ENCODE measurements around the gene ERI3. TPM values are rescaled to one million over a fixed set of nuclear protein-coding genes. Genes with fewer than 3 reads are reported as not detected.

The ERI3 gene
- total RNA-seq, 1 donor, result 52.8 TPM

GRCh38 chr1:44263568-44264450 is 91.2 kb downstream of the ERI3 start:
- H3K4me2 ChIP-seq (ENCODE audit: insufficient read depth, low read length), result no peak overlapping the region
- no peaks in the 10 kb centered on the region for H3K9me3 ChIP-seq (ENCODE audit: low read depth, low read length)
- H4K20me1 ChIP-seq (ENCODE audit: insufficient read depth, low read length), result peaks cover 56% of the 10 kb centered on the region
- H3K36me3 ChIP-seq (ENCODE audit: insufficient read depth, low read length), result peaks cover 4% of the 10 kb centered on the region
- no peak overlapping the region for H3K27ac ChIP-seq (ENCODE audit: low read depth, low read length)
- no peaks in the 10 kb centered on the region for H3K4me1 ChIP-seq (ENCODE audit: insufficient read depth, low read length)
- no peaks in the 10 kb centered on the region for H3K79me2 ChIP-seq (ENCODE audit: insufficient read depth, low read length)
- no peaks in the 10 kb centered on the region for H3K27me3 ChIP-seq (ENCODE audit: insufficient read depth, low read length)
- H2AFZ ChIP-seq (ENCODE audit: low read length), result no peak overlapping the region
- no peak for TF ChIP-seq CTCF (IDR thresholded peaks at IDR 0.05; ENCODE audit: extremely low read depth, low read depth, low read length)
- no peak for DNase-seq (ENCODE audit: insufficient read length, low spot score, missing footprints)
- no peak overlapping the region for H3K4me3 ChIP-seq (ENCODE audit: insufficient read depth, low read length)

- Histone ChIP-seq H2AFZ (ENCODE audit: low read length) (no peak overlapping the region), H3K4me3 (ENCODE audit: insufficient read depth, low read length) (no peak overlapping the region), H3K27me3 (ENCODE audit: insufficient read depth, low read length) (no peaks in the 10 kb centered on the region), H3K4me2 (ENCODE audit: insufficient read depth, low read length) (no peak overlapping the region), H3K79me2 (ENCODE audit: insufficient read depth, low read length) (no peaks in the 10 kb centered on the region), H4K20me1 (ENCODE audit: insufficient read depth, low read length) (peaks cover 51% of the 10 kb centered on the region), H3K4me1 (ENCODE audit: insufficient read depth, low read length) (no peaks in the 10 kb centered on the region), H3K9me3 (ENCODE audit: low read depth, low read length) (no peaks in the 10 kb centered on the region), H3K27ac (ENCODE audit: low read depth, low read length) (no peak overlapping the region), H3K36me3 (ENCODE audit: insufficient read depth, low read length) (peaks cover 4% of the 10 kb centered on the region)
- DNase-seq (ENCODE audit: insufficient read length, low spot score, missing footprints), result no peak
- TF ChIP-seq CTCF (IDR thresholded peaks at IDR 0.05; ENCODE audit: extremely low read depth, low read depth, low read length), result no peak
Measured at GRCh38 chr1:44262816-44263567, 92.1 kb downstream of the ERI3 start.

GRCh38 chr1:44262414-44262813 is 92.6 kb downstream of the ERI3 start:
- Histone ChIP-seq H3K4me2 (ENCODE audit: insufficient read depth, low read length) (no peak overlapping the region), H2AFZ (ENCODE audit: low read length) (no peak overlapping the region), H3K27me3 (ENCODE audit: insufficient read depth, low read length) (no peaks in the 10 kb centered on the region), H3K36me3 (ENCODE audit: insufficient read depth, low read length) (peaks cover 4% of the 10 kb centered on the region), H3K79me2 (ENCODE audit: insufficient read depth, low read length) (no peaks in the 10 kb centered on the region), H3K4me3 (ENCODE audit: insufficient read depth, low read length) (no peak overlapping the region), H3K9me3 (ENCODE audit: low read depth, low read length) (no peaks in the 10 kb centered on the region), H4K20me1 (ENCODE audit: insufficient read depth, low read length) (peaks cover 55% of the 10 kb centered on the region), H3K27ac (ENCODE audit: low read depth, low read length) (no peak overlapping the region), H3K4me1 (ENCODE audit: insufficient read depth, low read length) (no peaks in the 10 kb centered on the region)
- DNase-seq (ENCODE audit: insufficient read length, low spot score, missing footprints), result no peak
- no peak for TF ChIP-seq CTCF (IDR thresholded peaks at IDR 0.05; ENCODE audit: extremely low read depth, low read depth, low read length)

- Histone ChIP-seq H3K4me2 (ENCODE audit: insufficient read depth, low read length) (no peak overlapping the region), H3K4me1 (ENCODE audit: insufficient read depth, low read length) (no peaks in the 10 kb centered on the region), H3K9me3 (ENCODE audit: low read depth, low read length) (no peaks in the 10 kb centered on the region), H4K20me1 (ENCODE audit: insufficient read depth, low read length) (peaks cover 54% of the 10 kb centered on the region), H2AFZ (ENCODE audit: low read length) (no peak overlapping the region), H3K27ac (ENCODE audit: low read depth, low read length) (no peak overlapping the region), H3K36me3 (ENCODE audit: insufficient read depth, low read length) (peaks cover 4% of the 10 kb centered on the region), H3K4me3 (ENCODE audit: insufficient read depth, low read length) (no peak overlapping the region), H3K79me2 (ENCODE audit: insufficient read depth, low read length) (no peaks in the 10 kb centered on the region), H3K27me3 (ENCODE audit: insufficient read depth, low read length) (no peaks in the 10 kb centered on the region)
- DNase-seq (ENCODE audit: insufficient read length, low spot score, missing footprints), result no peak
- no peak for TF ChIP-seq CTCF (IDR thresholded peaks at IDR 0.05; ENCODE audit: extremely low read depth, low read depth, low read length)
Measured at GRCh38 chr1:44261962-44262361, 93.1 kb downstream of the ERI3 start.
